D721Med (cell line): Measurements from ENCODE around the gene NDUFB6.
A peak's percentile ranks its signal among the peaks of the same experiment; 100 is the strongest.

Experiments used
- DNase-seq: peaks from one replicate; pipeline ENCODE4 v3.0.0; 2011; ENCODE audit warnings: low spot score; ENCODE audit not compliant: insufficient read length
- FAIRE-seq: peaks from 2 replicates; lab custom pipeline; 2011; peaks lifted over from hg19 to GRCh38; lab: Jason Lieb, UNC
- TF ChIP-seq, protein P1 (sequence below): IDR thresholded peaks from 2 replicates; pipeline ENCODE4 v1.5.1; 2012; ENCODE audit warnings: mild to moderate bottlenecking, control low read depth; ENCODE audit not compliant: insufficient read depth; ENCODE audit errors: missing control alignments

The NDUFB6 gene

DNA sequence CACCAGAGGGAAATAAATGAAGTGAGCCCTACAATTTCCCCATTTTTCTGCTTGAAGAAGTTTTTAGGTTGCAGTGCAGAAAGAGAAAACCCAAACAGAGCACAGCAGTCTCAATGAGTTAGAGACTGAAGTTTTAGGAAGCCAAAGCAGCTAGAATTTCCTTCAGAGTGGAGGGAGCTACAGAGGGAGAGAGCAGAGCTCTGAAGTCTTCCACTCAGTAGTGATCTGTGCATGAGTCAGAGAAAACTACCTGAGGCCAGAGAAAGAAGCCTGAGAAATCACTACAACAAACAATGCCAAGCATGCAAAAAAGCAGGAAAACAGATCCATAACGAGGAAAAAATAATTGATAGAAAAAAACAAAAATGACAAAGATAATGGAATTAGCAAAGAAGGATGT, 17.9 kb upstream of the NDUFB6 start:
- FAIRE-seq (no peak), DNase-seq (no peak)
- TF ChIP-seq, protein P1, sequence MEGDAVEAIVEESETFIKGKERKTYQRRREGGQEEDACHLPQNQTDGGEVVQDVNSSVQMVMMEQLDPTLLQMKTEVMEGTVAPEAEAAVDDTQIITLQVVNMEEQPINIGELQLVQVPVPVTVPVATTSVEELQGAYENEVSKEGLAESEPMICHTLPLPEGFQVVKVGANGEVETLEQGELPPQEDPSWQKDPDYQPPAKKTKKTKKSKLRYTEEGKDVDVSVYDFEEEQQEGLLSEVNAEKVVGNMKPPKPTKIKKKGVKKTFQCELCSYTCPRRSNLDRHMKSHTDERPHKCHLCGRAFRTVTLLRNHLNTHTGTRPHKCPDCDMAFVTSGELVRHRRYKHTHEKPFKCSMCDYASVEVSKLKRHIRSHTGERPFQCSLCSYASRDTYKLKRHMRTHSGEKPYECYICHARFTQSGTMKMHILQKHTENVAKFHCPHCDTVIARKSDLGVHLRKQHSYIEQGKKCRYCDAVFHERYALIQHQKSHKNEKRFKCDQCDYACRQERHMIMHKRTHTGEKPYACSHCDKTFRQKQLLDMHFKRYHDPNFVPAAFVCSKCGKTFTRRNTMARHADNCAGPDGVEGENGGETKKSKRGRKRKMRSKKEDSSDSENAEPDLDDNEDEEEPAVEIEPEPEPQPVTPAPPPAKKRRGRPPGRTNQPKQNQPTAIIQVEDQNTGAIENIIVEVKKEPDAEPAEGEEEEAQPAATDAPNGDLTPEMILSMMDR: no peak

DNA sequence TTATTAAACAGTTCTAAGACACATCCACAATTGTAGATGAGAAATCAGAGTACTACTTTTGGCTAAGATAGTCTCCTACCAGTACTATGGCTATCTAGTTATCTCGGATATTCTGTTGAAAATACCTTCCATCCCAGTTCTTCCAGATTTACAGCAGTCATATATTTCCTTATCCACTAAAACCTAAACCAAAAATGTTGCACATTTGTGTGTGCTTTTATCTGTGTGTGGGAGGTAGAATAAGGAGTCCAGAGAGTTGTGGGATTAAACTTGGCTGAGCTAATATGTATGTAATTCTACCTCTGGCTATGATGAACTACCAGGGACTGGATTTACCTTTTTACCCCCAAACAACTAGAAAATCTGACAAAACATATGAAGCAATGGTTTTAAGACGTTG, 17.5 kb upstream of the NDUFB6 start:
- DNase-seq: no peak
- FAIRE-seq: no peak
- TF ChIP-seq, protein P1: no peak

DNA sequence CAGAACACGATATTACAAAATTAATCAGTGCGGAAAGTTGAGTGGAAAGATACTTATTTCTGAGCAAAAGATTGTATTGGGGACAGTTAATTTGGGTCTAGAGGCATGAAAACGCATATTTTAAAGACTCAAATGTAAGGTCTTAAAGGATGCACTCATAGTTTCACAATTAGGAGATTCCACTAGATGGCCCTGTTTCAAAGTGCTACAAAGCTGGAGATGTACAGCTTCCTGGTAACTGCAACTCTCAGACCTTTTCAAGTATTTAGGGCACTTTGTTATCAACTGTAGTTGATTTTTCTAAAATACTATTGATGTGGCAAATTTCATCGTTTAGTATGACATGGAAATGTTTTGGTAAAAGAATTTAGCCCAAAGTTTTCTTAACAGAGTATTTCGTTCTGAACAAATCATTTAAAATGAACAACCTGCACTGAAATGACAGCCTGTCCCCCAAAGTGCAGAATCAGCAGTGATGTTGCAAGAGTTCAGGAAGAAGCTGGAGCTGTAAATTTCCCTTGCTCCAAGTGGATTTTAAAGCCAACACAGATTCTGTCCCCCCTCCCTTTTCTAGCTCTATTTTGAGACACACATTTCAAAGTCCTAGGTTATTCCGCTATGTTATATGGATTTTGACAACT, 16.2 kb upstream of the NDUFB6 start:
- FAIRE-seq: peak; percentile 69
- TF ChIP-seq, protein P1: peak; percentile 50
- no peak for DNase-seq

DNA sequence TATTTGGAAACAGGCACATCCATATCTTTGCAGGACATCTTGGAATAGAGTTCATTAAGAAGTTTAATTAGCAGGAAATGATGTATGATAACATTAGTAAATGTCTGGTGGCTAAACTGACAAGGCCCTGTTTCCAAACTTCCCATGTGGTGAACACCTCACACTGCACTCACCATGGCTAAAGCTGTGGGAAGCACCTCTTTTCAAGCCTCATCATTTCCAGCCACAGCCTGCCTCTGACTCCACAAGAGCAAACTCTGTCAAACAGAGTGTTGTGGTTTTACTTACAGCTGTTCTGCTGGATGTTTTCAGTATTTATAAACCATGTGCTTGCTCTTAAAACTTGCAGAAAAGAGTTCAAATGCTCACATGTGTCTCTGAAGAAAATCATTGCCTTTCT, 14.9 kb upstream of the NDUFB6 start:
- TF ChIP-seq, protein P1: no peak
- DNase-seq (no peak), FAIRE-seq (no peak)

DNA sequence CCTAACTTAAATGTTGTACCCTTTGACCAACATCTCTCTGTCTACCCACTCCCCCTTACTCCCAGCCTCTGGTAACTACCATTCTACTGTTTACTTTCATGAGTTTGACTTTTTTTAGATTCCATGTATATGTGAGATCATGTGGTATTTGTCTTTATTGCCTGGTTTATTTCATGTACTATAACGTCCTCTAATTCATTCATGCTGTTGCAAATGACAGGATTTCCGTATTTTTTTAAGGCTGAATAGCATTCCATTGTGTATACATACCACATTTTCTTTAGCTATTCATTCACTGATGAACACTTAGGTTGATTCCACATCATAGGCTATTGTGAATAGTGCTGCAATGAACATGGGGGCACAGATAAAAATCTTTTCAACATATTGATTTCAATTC, 11.8 kb upstream of the NDUFB6 start:
- TF ChIP-seq, protein P1: no peak
- FAIRE-seq (no peak), DNase-seq (no peak)

DNA sequence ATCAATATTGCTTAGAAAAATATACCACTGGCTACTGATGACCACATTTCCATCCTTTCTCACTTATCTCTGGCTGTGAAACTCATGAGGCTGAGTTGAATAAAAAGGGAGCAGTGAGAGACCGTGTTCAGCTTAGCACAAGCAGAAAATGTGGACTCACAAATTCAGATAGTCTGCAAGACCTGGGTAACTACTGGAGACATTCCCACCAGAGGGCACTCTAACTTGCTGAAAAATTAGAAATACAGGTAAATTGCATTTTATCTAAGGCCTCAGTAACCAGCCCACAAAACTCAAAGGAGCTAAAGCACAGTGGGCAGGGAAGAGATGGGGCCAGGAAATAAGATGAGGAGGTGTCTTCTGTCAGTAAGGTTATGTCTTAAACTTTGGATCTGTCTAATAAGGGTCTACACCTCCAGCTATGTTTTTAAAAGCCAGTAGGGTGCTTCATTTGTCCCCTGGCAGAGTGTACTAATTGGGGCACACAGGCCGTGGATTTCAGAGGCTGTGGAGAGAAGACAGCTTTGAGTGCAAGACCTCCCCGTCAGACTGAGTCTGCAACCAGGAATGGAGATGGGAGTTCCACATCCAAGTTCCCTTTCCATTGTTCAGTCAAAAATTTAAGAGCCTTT, 8.7 kb upstream of the NDUFB6 start:
- DNase-seq: no peak
- TF ChIP-seq, protein P1: peak; percentile 63
- FAIRE-seq: no peak
